Erythroblast (primary cell): Measurements from ENCODE around the gene STUB1.

ENCODE experiments used
- GATA1 ChIP-seq: IDR thresholded peaks from 2 replicates; pipeline ENCODE4 v1.6.1; 2011; ENCODE audit warnings: low read depth, mild to moderate bottlenecking, control low read depth, low read length, moderate library complexity
- POLR2A ChIP-seq: IDR thresholded peaks from 2 replicates; pipeline ENCODE4 v1.6.1; 2011; ENCODE audit warnings: mild to moderate bottlenecking, low read length

- TF ChIP-seq POLR2A (no peak), GATA1 (no peak)
Observed at GRCh38 chr16:659618-660017, 20.6 kb upstream of the STUB1 start.
